ENCODE measurements around the gene RERE. TPM values are rescaled to one million over a fixed set of nuclear protein-coding genes. Genes with fewer than 3 reads are reported as not detected.

RERE gene
- total RNA-seq, 1 donor from 2014 or later, result 124 TPM

GRCh38 chr1:8848663-8849386 is 31.4 kb upstream of the RERE start:
- Mint-ChIP-seq H3K27me3 (ENCODE audit: low read depth, unreplicated experiment) (peaks cover 15% of the 10 kb centered on the region), H3K27ac (ENCODE audit: unreplicated experiment) (no peak overlapping the region), H3K9me3 (ENCODE audit: unreplicated experiment) (peaks cover 11% of the 10 kb centered on the region), H3K36me3 (ENCODE audit: low read depth, unreplicated experiment) (peaks cover 2% of the 10 kb centered on the region), H3K4me3 (ENCODE audit: unreplicated experiment) (no peak overlapping the region), H3K4me1 (ENCODE audit: low read depth, unreplicated experiment) (no peaks in the 10 kb centered on the region)
- no peaks in the 10 kb centered on the region for H3K4me1 ChIP-seq (ENCODE audit: insufficient read depth, low read length)
- H3K27ac ChIP-seq (ENCODE audit: low read depth, low read length), result no peak overlapping the region
- H4K20me1 ChIP-seq (ENCODE audit: insufficient read depth, low read length), result no peaks in the 10 kb centered on the region
- peak overlapping the region; percentile 49 for H3K4me2 ChIP-seq (ENCODE audit: low read length)
- no peak overlapping the region for H3K4me3 ChIP-seq (ENCODE audit: insufficient read depth, low read depth, low read length)
- TF ChIP-seq, protein P1, sequence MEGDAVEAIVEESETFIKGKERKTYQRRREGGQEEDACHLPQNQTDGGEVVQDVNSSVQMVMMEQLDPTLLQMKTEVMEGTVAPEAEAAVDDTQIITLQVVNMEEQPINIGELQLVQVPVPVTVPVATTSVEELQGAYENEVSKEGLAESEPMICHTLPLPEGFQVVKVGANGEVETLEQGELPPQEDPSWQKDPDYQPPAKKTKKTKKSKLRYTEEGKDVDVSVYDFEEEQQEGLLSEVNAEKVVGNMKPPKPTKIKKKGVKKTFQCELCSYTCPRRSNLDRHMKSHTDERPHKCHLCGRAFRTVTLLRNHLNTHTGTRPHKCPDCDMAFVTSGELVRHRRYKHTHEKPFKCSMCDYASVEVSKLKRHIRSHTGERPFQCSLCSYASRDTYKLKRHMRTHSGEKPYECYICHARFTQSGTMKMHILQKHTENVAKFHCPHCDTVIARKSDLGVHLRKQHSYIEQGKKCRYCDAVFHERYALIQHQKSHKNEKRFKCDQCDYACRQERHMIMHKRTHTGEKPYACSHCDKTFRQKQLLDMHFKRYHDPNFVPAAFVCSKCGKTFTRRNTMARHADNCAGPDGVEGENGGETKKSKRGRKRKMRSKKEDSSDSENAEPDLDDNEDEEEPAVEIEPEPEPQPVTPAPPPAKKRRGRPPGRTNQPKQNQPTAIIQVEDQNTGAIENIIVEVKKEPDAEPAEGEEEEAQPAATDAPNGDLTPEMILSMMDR (IDR thresholded peaks at IDR 0.05; ENCODE audit: insufficient read depth, low read depth, low read length), result peak; percentile 62
- TF ChIP-seq EZH2 (IDR thresholded peaks at IDR 0.05; ENCODE audit: insufficient read depth, low read length), result no peak
- H3K79me2 ChIP-seq (ENCODE audit: insufficient read depth, low read length), result no peaks in the 10 kb centered on the region
- H2AFZ ChIP-seq (ENCODE audit: low read depth, low read length), result peak overlapping the region; percentile 21
- H3K27me3 ChIP-seq (ENCODE audit: insufficient read depth, low read length), result peaks cover 18% of the 10 kb centered on the region
- peak; percentile 77 for DNase-seq (ENCODE audit: low read depth)
- no peaks in the 10 kb centered on the region for H3K9me3 ChIP-seq (ENCODE audit: insufficient read depth, low read depth, low read length)
- H3K36me3 ChIP-seq (ENCODE audit: insufficient read depth, low read length), result no peaks in the 10 kb centered on the region
- FAIRE-seq, result no peak
- no peak overlapping the region for H3K9ac ChIP-seq (ENCODE audit: low read length)

GRCh38 chr1:8847990-8848389 is 30.6 kb upstream of the RERE start:
- Mint-ChIP-seq H3K9me3 (ENCODE audit: unreplicated experiment) (peaks cover 20% of the 10 kb centered on the region), H3K4me3 (ENCODE audit: unreplicated experiment) (peak overlapping the region; percentile 40), H3K27ac (ENCODE audit: unreplicated experiment) (no peak overlapping the region), H3K27me3 (ENCODE audit: low read depth, unreplicated experiment) (peaks cover 16% of the 10 kb centered on the region), H3K4me1 (ENCODE audit: low read depth, unreplicated experiment) (no peaks in the 10 kb centered on the region), H3K36me3 (ENCODE audit: low read depth, unreplicated experiment) (peaks cover 5% of the 10 kb centered on the region)
- H3K4me3 ChIP-seq (ENCODE audit: insufficient read depth, low read depth, low read length), result no peak overlapping the region
- H3K9ac ChIP-seq (ENCODE audit: low read length), result no peak overlapping the region
- H3K9me3 ChIP-seq (ENCODE audit: insufficient read depth, low read depth, low read length), result peaks cover 7% of the 10 kb centered on the region
- DNase-seq (ENCODE audit: low read depth) (no peak), FAIRE-seq (no peak)
- H3K27me3 ChIP-seq (ENCODE audit: insufficient read depth, low read length), result peaks cover 18% of the 10 kb centered on the region
- H3K36me3 ChIP-seq (ENCODE audit: insufficient read depth, low read length), result no peaks in the 10 kb centered on the region
- H3K4me1 ChIP-seq (ENCODE audit: insufficient read depth, low read length), result no peaks in the 10 kb centered on the region
- H2AFZ ChIP-seq (ENCODE audit: low read depth, low read length), result no peak overlapping the region
- no peaks in the 10 kb centered on the region for H4K20me1 ChIP-seq (ENCODE audit: insufficient read depth, low read length)
- H3K27ac ChIP-seq (ENCODE audit: low read depth, low read length), result no peak overlapping the region
- H3K79me2 ChIP-seq (ENCODE audit: insufficient read depth, low read length), result no peaks in the 10 kb centered on the region
- H3K4me2 ChIP-seq (ENCODE audit: low read length), result no peak overlapping the region
- TF ChIP-seq EZH2 (IDR thresholded peaks at IDR 0.05; ENCODE audit: insufficient read depth, low read length), result no peak
- TF ChIP-seq, protein P1 (IDR thresholded peaks at IDR 0.05; ENCODE audit: insufficient read depth, low read depth, low read length), result no peak

- H3K4me1 ChIP-seq (ENCODE audit: insufficient read depth, low read length), result no peaks in the 10 kb centered on the region
- no peaks in the 10 kb centered on the region for H4K20me1 ChIP-seq (ENCODE audit: insufficient read depth, low read length)
- Mint-ChIP-seq H3K36me3 (ENCODE audit: low read depth, unreplicated experiment) (peaks cover 5% of the 10 kb centered on the region), H3K4me3 (ENCODE audit: unreplicated experiment) (no peak overlapping the region), H3K4me1 (ENCODE audit: low read depth, unreplicated experiment) (no peaks in the 10 kb centered on the region), H3K27me3 (ENCODE audit: low read depth, unreplicated experiment) (peaks cover 18% of the 10 kb centered on the region), H3K27ac (ENCODE audit: unreplicated experiment) (no peak overlapping the region), H3K9me3 (ENCODE audit: unreplicated experiment) (peaks cover 31% of the 10 kb centered on the region)
- no peak overlapping the region for H3K4me3 ChIP-seq (ENCODE audit: insufficient read depth, low read depth, low read length)
- peaks cover 20% of the 10 kb centered on the region for H3K27me3 ChIP-seq (ENCODE audit: insufficient read depth, low read length)
- no peak overlapping the region for H3K4me2 ChIP-seq (ENCODE audit: low read length)
- TF ChIP-seq EZH2 (IDR thresholded peaks at IDR 0.05; ENCODE audit: insufficient read depth, low read length), result no peak
- TF ChIP-seq, protein P1 (IDR thresholded peaks at IDR 0.05; ENCODE audit: insufficient read depth, low read depth, low read length), result no peak
- no peaks in the 10 kb centered on the region for H3K79me2 ChIP-seq (ENCODE audit: insufficient read depth, low read length)
- peaks cover 12% of the 10 kb centered on the region for H3K9me3 ChIP-seq (ENCODE audit: insufficient read depth, low read depth, low read length)
- H3K27ac ChIP-seq (ENCODE audit: low read depth, low read length), result no peak overlapping the region
- no peak for FAIRE-seq
- H3K9ac ChIP-seq (ENCODE audit: low read length), result no peak overlapping the region
- no peak for DNase-seq (ENCODE audit: low read depth)
- H3K36me3 ChIP-seq (ENCODE audit: insufficient read depth, low read length), result no peaks in the 10 kb centered on the region
- no peak overlapping the region for H2AFZ ChIP-seq (ENCODE audit: low read depth, low read length)
Observed at GRCh38 chr1:8846263-8846662, 28.8 kb upstream of the RERE start.
